NCI-H345 treated with DMSO at 0.1 percent for 48 hours (cell line): Measurements from ENCODE around the gene CXXC4.

Source experiments
- DNase-seq: peaks from one replicate; lab custom pipeline; 2025; ENCODE audit not compliant: unreplicated experiment; lab: John Stamatoyannopoulos, UW

The CXXC4 gene

GRCh38 chr4:104494822-104495559 is at the start of gene CXXC4:
Gene CXXC4 (minus strand): TSS chr4:104494894. CDS start chr4:104491802, 3,092 bp downstream.
- DNase-seq, result peak; percentile 76

- DNase-seq, result no peak
Measured at GRCh38 chr4:104533156-104533555, 38.5 kb upstream of the CXXC4 start.

GRCh38 chr4:104532677-104533076 is 38.0 kb upstream of the CXXC4 start:
- no peak for DNase-seq

- DNase-seq, result no peak
Measured at GRCh38 chr4:104531390-104531789, 36.7 kb upstream of the CXXC4 start.

- no peak for DNase-seq
Measured at GRCh38 chr4:104530426-104530825, 35.7 kb upstream of the CXXC4 start.

- DNase-seq, result no peak
Measured at GRCh38 chr4:104524591-104524990, 29.9 kb upstream of the CXXC4 start.

GRCh38 chr4:104524026-104524425 is 29.3 kb upstream of the CXXC4 start:
- no peak for DNase-seq

- DNase-seq, result no peak
Measured at GRCh38 chr4:104519588-104519987, 24.9 kb upstream of the CXXC4 start.

GRCh38 chr4:104516884-104517283 is 22.2 kb upstream of the CXXC4 start:
- no peak for DNase-seq

- DNase-seq, result no peak
Measured at GRCh38 chr4:104508224-104508623, 13.5 kb upstream of the CXXC4 start.

- DNase-seq, result no peak
Measured at GRCh38 chr4:104507112-104507511, 12.4 kb upstream of the CXXC4 start.

GRCh38 chr4:104504536-104504935 is 9.8 kb upstream of the CXXC4 start:
- no peak for DNase-seq

- DNase-seq, result no peak
Measured at GRCh38 chr4:104502471-104502870, 7.8 kb upstream of the CXXC4 start.

GRCh38 chr4:104501290-104501689 is 6.6 kb upstream of the CXXC4 start:
- DNase-seq, result no peak

GRCh38 chr4:104500442-104500841 is 5.7 kb upstream of the CXXC4 start:
- no peak for DNase-seq

- no peak for DNase-seq
Measured at GRCh38 chr4:104494185-104494584, 509 bp downstream of the CXXC4 start.

- no peak for DNase-seq
Measured at GRCh38 chr4:104493081-104493831, 1.4 kb downstream of the CXXC4 start.

GRCh38 chr4:104492183-104492771 is 2.4 kb downstream of the CXXC4 start:
- DNase-seq, result peak; percentile 37

GRCh38 chr4:104491481-104492182 is 3.1 kb downstream of the CXXC4 start:
- no peak for DNase-seq

- DNase-seq, result peak; percentile 50
Measured at GRCh38 chr4:104490770-104491480, 3.8 kb downstream of the CXXC4 start.
